ENCODE data around the gene PRM2. TPM values are rescaled to one million over a fixed set of nuclear protein-coding genes. Genes with fewer than 3 reads are reported as not detected.

PRM2 gene
- total and polyA plus RNA-seq, 5 donors from 2014 or later: not detected

DNA sequence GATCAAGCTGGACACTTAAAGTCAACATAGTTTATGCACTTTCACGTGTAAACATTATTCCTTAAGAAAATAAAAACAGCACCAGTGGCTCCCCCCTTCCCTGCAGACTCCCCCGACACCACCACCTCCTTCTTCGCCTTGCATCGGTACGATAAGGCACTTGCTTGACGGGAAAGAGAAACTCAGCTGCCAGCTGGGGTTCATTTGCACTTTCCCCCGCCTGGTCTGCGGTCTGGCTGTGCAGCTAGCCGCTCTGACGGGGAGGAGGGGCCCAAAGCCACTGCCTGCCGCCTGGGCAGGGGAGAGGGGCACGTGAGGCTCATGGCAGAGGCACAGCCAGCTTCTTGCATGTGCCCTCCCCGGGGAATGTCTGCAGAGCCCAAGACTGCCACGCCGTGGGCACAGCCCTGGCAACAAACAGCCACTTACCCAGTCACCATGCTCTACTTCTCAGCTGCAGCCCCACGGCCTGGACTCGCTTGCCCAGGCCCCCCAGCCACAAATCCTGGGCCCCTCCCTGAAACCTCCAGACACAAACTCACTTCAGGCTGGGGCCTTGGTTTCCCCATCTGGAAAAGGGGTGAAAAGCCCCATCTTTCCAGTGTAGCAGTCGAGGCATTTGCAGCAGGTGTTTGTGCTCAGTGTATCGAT lies 21.3 kb upstream of the PRM2 start:
- no peaks in the 10 kb centered on the region for H3K9me3 Mint-ChIP-seq
- H3K27ac Mint-ChIP-seq: peak overlapping the region; percentile 38 to 89 (median 55)
- H3K36me3 ChIP-seq (ENCODE audit: control insufficient read depth, insufficient read depth, low read length): no peaks in the 10 kb centered on the region
- H3K27me3 Mint-ChIP-seq: no peaks in the 10 kb centered on the region
- H3K4me1 Mint-ChIP-seq: peaks cover 0 to 21% (median 11%) of the 10 kb centered on the region in 4 donors
- H3K27me3 ChIP-seq (ENCODE audit: control insufficient read depth, insufficient read depth, low read length): no peaks in the 10 kb centered on the region
- H3K4me3 Mint-ChIP-seq: peak overlapping the region; percentile 11 to 82 (median 68)
- no peaks in the 10 kb centered on the region for H3K9me3 ChIP-seq (ENCODE audit: control insufficient read depth in 2 of 2, low read length in 2 of 2)
- H3K4me3 ChIP-seq (ENCODE audit: low read depth, low read length): peak overlapping the region; percentile 44
- ATAC-seq (ENCODE audit: low read depth in 2 of 2) (peak; percentile 87 to 91), DNase-seq (peak; percentile 24 to 86 (median 54))
- peaks cover 18% of the 10 kb centered on the region for H3K4me1 ChIP-seq (ENCODE audit: control insufficient read depth, insufficient read depth, low read length, poor library complexity, severe bottlenecking)
- H3K27ac ChIP-seq (ENCODE audit: insufficient read depth, low read length, poor library complexity, severe bottlenecking): no peak overlapping the region
- no peaks in the 10 kb centered on the region for H3K36me3 Mint-ChIP-seq

DNA sequence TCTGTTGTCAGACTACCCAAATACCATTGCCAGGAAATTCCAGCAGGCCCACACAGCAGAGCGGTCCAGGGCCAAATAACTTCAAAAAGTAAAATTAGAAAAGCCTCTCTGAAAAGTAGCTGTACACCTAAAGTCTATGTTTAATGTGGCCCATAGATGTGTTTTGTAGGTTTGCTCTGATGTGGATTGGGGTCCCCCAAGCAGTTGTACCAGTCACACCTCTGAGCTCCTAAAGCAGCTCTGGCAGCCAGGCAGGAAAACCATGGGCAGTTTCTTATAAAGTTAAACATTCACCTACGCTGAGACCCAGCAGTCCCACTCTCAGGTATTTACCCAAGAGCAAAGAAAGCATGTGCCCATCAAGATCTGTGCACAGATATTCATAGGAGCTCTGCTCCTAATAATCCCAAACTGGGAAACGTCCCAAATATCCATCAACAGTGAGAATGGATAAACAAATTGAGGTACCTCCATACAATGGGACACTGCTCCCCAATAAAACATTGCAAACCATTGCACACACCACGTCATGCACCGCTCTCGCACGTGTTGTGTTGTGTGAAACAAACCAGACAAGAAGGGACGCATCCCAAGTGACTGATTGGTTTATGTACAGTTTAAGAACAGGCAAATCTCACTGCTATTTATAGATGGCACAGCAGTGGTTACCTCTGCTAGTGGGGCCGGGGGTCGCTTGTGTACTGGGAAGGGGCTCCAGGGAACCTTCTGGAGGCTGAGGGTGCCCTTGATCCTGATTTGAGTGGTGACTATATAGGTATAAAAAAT lies 20.6 kb upstream of the PRM2 start:
- ATAC-seq (ENCODE audit: low read depth in 2 of 2): peak in 1 of 2 donors; percentile 9
- peaks cover 0 to 21% (median 11%) of the 10 kb centered on the region in 4 donors for H3K4me1 Mint-ChIP-seq
- no peaks in the 10 kb centered on the region for H3K27me3 ChIP-seq (ENCODE audit: control insufficient read depth, insufficient read depth, low read length)
- no peak for DNase-seq
- H3K4me3 Mint-ChIP-seq: peak overlapping the region; percentile 11 to 82 (median 68)
- no peak overlapping the region for H3K27ac ChIP-seq (ENCODE audit: insufficient read depth, low read length, poor library complexity, severe bottlenecking)
- peak overlapping the region; percentile 44 for H3K4me3 ChIP-seq (ENCODE audit: low read depth, low read length)
- peak overlapping the region; percentile 38 to 89 (median 55) for H3K27ac Mint-ChIP-seq
- H3K36me3 Mint-ChIP-seq: no peaks in the 10 kb centered on the region
- H3K9me3 ChIP-seq (ENCODE audit: control insufficient read depth in 2 of 2, low read length in 2 of 2): no peaks in the 10 kb centered on the region
- H3K27me3 Mint-ChIP-seq: no peaks in the 10 kb centered on the region
- no peaks in the 10 kb centered on the region for H3K36me3 ChIP-seq (ENCODE audit: control insufficient read depth, insufficient read depth, low read length)
- peaks cover 18% of the 10 kb centered on the region for H3K4me1 ChIP-seq (ENCODE audit: control insufficient read depth, insufficient read depth, low read length, poor library complexity, severe bottlenecking)
- H3K9me3 Mint-ChIP-seq: no peaks in the 10 kb centered on the region

DNA sequence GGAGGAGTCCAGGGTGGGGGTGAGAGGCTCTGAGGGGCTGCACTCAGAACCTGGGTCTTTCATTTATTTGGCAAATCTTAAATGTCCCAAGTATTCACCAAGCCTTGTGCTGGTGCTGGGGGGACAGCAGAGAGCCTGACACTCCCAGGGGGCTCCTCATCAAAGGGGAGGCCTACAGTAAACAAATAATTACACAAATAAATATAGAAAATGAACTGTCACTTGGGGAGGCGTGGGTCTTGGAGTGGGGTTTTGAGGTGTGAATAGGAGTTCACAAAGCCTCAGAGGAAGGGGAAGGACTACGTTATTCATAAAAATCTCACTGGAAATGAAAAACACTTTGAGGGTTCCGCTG lies 20.0 kb upstream of the PRM2 start:
- H3K4me1 ChIP-seq (ENCODE audit: control insufficient read depth, insufficient read depth, low read length, poor library complexity, severe bottlenecking): peaks cover 18% of the 10 kb centered on the region
- H3K27ac ChIP-seq (ENCODE audit: insufficient read depth, low read length, poor library complexity, severe bottlenecking): no peak overlapping the region
- DNase-seq (no peak), ATAC-seq (ENCODE audit: low read depth in 2 of 2) (no peak)
- Mint-ChIP-seq H3K27me3 (no peaks in the 10 kb centered on the region), H3K36me3 (no peaks in the 10 kb centered on the region), H3K27ac (peak overlapping the region in 2 of 3 donors; percentile 32 to 38), H3K4me3 (no peak overlapping the region), H3K4me1 (peaks cover 0 to 21% (median 11%) of the 10 kb centered on the region in 4 donors), H3K9me3 (no peaks in the 10 kb centered on the region)
- no peaks in the 10 kb centered on the region for H3K36me3 ChIP-seq (ENCODE audit: control insufficient read depth, insufficient read depth, low read length)
- H3K9me3 ChIP-seq (ENCODE audit: control insufficient read depth in 2 of 2, low read length in 2 of 2): no peaks in the 10 kb centered on the region
- H3K4me3 ChIP-seq (ENCODE audit: low read depth, low read length): no peak overlapping the region
- no peaks in the 10 kb centered on the region for H3K27me3 ChIP-seq (ENCODE audit: control insufficient read depth, insufficient read depth, low read length)

DNA sequence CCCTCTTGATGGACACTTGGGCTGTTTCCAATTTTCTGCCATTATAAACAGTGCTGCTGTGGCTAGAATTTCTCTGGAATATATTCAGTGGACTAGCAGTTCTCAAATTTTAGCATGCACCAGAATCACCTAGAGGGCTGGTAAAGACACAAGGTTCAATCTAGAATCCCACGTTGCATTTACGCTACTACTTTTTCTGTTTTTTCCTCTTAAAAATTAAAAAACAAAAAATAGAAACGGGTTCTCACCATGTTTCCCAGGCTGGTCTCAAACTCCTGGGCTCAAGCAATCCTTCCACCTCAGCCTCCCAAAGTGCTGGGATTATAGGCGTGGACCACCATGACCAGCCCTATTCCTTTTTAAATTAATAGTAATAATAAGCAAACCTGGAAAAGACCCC lies 19.4 kb upstream of the PRM2 start:
- DNase-seq (no peak), ATAC-seq (ENCODE audit: low read depth in 2 of 2) (no peak)
- Histone ChIP-seq H3K27ac (ENCODE audit: insufficient read depth, low read length, poor library complexity, severe bottlenecking) (no peak overlapping the region), H3K27me3 (ENCODE audit: control insufficient read depth, insufficient read depth, low read length) (no peaks in the 10 kb centered on the region), H3K4me3 (ENCODE audit: low read depth, low read length) (no peak overlapping the region), H3K4me1 (ENCODE audit: control insufficient read depth, insufficient read depth, low read length, poor library complexity, severe bottlenecking) (peaks cover 18% of the 10 kb centered on the region), H3K36me3 (ENCODE audit: control insufficient read depth, insufficient read depth, low read length) (no peaks in the 10 kb centered on the region), H3K9me3 (ENCODE audit: control insufficient read depth in 2 of 2, low read length in 2 of 2) (no peaks in the 10 kb centered on the region)
- H3K27me3 Mint-ChIP-seq: no peaks in the 10 kb centered on the region
- no peak overlapping the region for H3K4me3 Mint-ChIP-seq
- H3K36me3 Mint-ChIP-seq: no peaks in the 10 kb centered on the region
- peaks cover 0 to 21% (median 11%) of the 10 kb centered on the region in 4 donors for H3K4me1 Mint-ChIP-seq
- no peak overlapping the region for H3K27ac Mint-ChIP-seq
- no peaks in the 10 kb centered on the region for H3K9me3 Mint-ChIP-seq

DNA sequence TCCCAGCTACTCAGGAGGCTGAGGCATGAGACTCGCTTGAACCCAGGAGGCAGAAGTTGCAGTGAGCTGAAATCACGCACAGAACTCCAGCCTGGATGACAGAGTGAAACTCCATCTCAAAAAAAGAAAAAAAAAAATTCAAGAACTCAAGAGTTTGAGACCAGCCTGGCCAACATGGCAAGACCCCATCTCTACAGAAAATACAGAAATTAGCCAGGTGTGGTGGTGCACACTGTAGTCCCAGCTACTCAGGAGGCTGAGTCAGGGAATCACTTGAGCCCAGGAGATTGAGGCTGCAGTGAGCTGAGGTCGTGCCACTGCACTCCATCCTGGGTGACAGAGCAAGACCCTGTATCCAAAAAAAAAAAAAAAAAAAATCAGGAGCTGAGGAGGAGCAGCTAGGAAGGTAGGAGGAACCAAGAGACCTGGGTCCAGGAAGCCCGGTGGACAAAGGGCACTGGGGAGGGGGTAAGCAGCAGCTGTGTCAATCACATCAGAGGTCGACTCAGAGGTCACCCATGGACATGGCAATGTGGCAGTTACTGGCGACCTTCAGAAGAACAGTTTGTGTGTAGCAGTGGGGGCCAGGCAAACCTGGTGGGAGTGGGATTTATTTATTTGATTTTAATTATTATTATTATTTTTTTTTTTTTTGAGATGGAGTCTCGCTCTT lies 15.9 kb upstream of the PRM2 start:
- H3K36me3 Mint-ChIP-seq: no peaks in the 10 kb centered on the region
- ATAC-seq (ENCODE audit: low read depth in 2 of 2) (no peak), DNase-seq (no peak)
- Histone ChIP-seq H3K27ac (ENCODE audit: insufficient read depth, low read length, poor library complexity, severe bottlenecking) (no peak overlapping the region), H3K9me3 (ENCODE audit: control insufficient read depth in 2 of 2, low read length in 2 of 2) (no peaks in the 10 kb centered on the region), H3K4me1 (ENCODE audit: control insufficient read depth, insufficient read depth, low read length, poor library complexity, severe bottlenecking) (peaks cover 7% of the 10 kb centered on the region), H3K36me3 (ENCODE audit: control insufficient read depth, insufficient read depth, low read length) (no peaks in the 10 kb centered on the region), H3K4me3 (ENCODE audit: low read depth, low read length) (no peak overlapping the region), H3K27me3 (ENCODE audit: control insufficient read depth, insufficient read depth, low read length) (no peaks in the 10 kb centered on the region)
- H3K27me3 Mint-ChIP-seq: peaks cover 8% of the 10 kb centered on the region
- H3K4me1 Mint-ChIP-seq: peaks cover 0 to 7% (median 3%) of the 10 kb centered on the region in 4 donors
- no peak overlapping the region for H3K4me3 Mint-ChIP-seq
- H3K27ac Mint-ChIP-seq: no peak overlapping the region
- H3K9me3 Mint-ChIP-seq: no peaks in the 10 kb centered on the region

DNA sequence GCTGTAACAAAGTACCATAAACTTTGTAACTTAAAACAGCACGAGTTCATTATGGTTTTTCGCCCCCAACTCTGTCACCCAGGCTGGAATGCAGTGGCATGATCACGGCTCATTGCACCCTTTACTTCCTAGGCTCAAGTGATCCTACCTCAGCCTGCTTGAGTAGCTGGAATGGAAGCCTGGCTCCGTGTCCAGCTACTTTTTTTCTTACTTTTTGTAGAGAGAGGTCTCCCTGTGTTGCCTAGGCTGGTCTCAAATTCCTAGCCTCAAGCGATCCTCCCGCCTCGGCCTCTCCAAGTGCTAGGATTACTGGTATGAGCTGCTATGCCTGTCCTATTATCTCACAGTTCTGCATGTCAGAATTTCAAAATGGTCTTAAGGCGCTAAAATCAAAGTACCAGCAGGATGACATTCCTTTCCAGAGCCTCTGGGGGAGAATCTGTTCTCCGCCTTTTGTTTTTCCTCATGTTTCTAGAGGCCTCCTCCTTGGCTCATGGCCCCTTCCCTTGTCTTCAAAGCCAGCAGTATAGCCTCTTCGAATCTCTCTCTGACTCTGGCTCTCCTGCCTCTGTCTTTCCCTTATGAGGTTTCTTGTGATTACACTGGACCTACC lies 14.9 kb upstream of the PRM2 start:
- Mint-ChIP-seq H3K27ac (no peak overlapping the region), H3K4me3 (no peak overlapping the region), H3K4me1 (no peaks in the 10 kb centered on the region), H3K36me3 (no peaks in the 10 kb centered on the region), H3K27me3 (peaks cover 9% of the 10 kb centered on the region), H3K9me3 (no peaks in the 10 kb centered on the region)
- DNase-seq: no peak
- no peaks in the 10 kb centered on the region for H3K4me1 ChIP-seq (ENCODE audit: control insufficient read depth, insufficient read depth, low read length, poor library complexity, severe bottlenecking)
- no peak overlapping the region for H3K27ac ChIP-seq (ENCODE audit: insufficient read depth, low read length, poor library complexity, severe bottlenecking)
- no peaks in the 10 kb centered on the region for H3K36me3 ChIP-seq (ENCODE audit: control insufficient read depth, insufficient read depth, low read length)
- ATAC-seq (ENCODE audit: low read depth in 2 of 2): no peak
- H3K4me3 ChIP-seq (ENCODE audit: low read depth, low read length): no peak overlapping the region
- no peaks in the 10 kb centered on the region for H3K27me3 ChIP-seq (ENCODE audit: control insufficient read depth, insufficient read depth, low read length)
- no peaks in the 10 kb centered on the region for H3K9me3 ChIP-seq (ENCODE audit: control insufficient read depth in 2 of 2, low read length in 2 of 2)

DNA sequence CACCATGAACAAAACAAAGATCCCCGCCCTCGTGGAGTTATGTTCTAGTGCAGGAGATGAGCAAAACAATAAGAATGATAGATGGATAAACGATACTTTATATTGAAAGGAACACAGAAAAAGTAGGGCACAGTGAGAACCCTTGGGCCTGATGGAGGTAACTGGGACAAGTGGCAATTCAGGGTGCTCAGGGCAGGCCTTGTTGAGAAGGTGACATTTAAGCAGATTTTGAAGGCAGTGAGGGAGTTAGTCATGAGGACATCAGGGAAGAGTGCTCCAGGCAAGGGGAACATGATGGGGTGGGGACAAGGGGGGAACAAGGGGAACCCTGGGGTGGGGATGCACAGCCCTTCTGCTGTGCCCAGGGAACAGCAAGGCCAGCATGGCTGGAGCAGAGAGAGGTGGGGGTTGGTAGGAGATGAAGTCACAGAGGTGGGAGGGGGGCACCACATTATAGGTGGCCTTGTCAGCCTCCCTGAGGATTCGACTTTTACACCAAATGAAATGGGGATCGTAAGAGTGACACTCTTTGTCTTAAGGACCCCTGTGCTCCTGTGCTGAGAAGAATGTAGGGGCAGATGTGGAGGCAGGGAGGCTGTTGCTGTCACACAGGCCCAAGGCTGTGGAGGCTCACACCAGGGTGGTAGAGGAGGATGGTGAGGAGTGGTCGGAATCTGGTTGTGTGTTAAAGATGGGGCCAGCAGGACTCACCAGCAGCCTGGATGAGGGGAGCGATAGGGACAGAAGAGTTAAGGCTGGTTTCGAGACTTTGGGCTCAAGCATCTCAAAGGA lies 14.0 kb upstream of the PRM2 start:
- H3K27me3 ChIP-seq (ENCODE audit: control insufficient read depth, insufficient read depth, low read length): no peaks in the 10 kb centered on the region
- H3K4me3 ChIP-seq (ENCODE audit: low read depth, low read length): no peak overlapping the region
- H3K4me1 ChIP-seq (ENCODE audit: control insufficient read depth, insufficient read depth, low read length, poor library complexity, severe bottlenecking): no peaks in the 10 kb centered on the region
- Mint-ChIP-seq H3K4me3 (no peak overlapping the region), H3K4me1 (no peaks in the 10 kb centered on the region), H3K9me3 (no peaks in the 10 kb centered on the region), H3K27ac (no peak overlapping the region), H3K27me3 (peaks cover 9% of the 10 kb centered on the region), H3K36me3 (no peaks in the 10 kb centered on the region)
- H3K27ac ChIP-seq (ENCODE audit: insufficient read depth, low read length, poor library complexity, severe bottlenecking): no peak overlapping the region
- H3K9me3 ChIP-seq (ENCODE audit: control insufficient read depth in 2 of 2, low read length in 2 of 2): no peaks in the 10 kb centered on the region
- H3K36me3 ChIP-seq (ENCODE audit: control insufficient read depth, insufficient read depth, low read length): no peaks in the 10 kb centered on the region
- no peak for ATAC-seq (ENCODE audit: low read depth in 2 of 2)
- no peak for DNase-seq

All from CD4-positive, CD25-positive, alpha-beta regulatory T cell (primary cell).